GM12891 (cell line): ENCODE results near the gene EFCAB3.
"Not testable (repeated sequence)": the region's sequence is repeated elsewhere in the genome, so short reads cannot be mapped to it uniquely, and the experiment has no call there.

Source experiments
- DNase-seq: peaks from one replicate; pipeline ENCODE4 v3.0.0; 2011; ENCODE audit warnings: low spot score; ENCODE audit not compliant: insufficient read length
- FAIRE-seq: peaks from 2 replicates; lab custom pipeline; 2011; peaks lifted over from hg19 to GRCh38; lab: Jason Lieb, UNC
- PAX5 ChIP-seq: IDR thresholded peaks from 2 replicates; pipeline ENCODE4 v1.6.1; 2011; ENCODE audit warnings: low read length, moderate library complexity, mild to moderate bottlenecking; ENCODE audit not compliant: insufficient read depth, severe bottlenecking
- POLR2A ChIP-seq: IDR thresholded peaks from 2 replicates; pipeline ENCODE4 v1.6.1; 2011; ENCODE audit warnings: low read depth, low read length, control low read depth
- POLR2AphosphoS5 ChIP-seq: IDR thresholded peaks from 2 replicates; pipeline ENCODE4 v1.6.1; 2011; ENCODE audit warnings: low read depth, low read length, control low read depth
- POU2F2 ChIP-seq: IDR thresholded peaks from 2 replicates; pipeline ENCODE4 v1.6.1; 2011; ENCODE audit warnings: low read depth, mild to moderate bottlenecking, control low read depth, low read length, moderate library complexity
- SPI1 ChIP-seq: IDR thresholded peaks from 2 replicates; pipeline ENCODE4 v1.6.1; 2011; ENCODE audit warnings: low read depth, low read length, control low read depth
- TAF1 ChIP-seq: IDR thresholded peaks from 2 replicates; pipeline ENCODE4 v1.6.1; 2011; ENCODE audit warnings: low read depth, low read length, control low read depth

The EFCAB3 gene

GRCh38 chr17:62423647-62424461 lies 43.5 kb downstream of the EFCAB3 start, which contains the start of gene METTL2A:
Gene METTL2A, plus strand, starts transcription at chr17:62423897. Its CDS starts 6 bp downstream, at chr17:62423903.
- FAIRE-seq (peak; percentile 89), DNase-seq (peak; percentile 43)
- TF ChIP-seq TAF1 (peak; percentile 74), POLR2AphosphoS5 (peak; percentile 73)

GRCh38 chr17:62426214-62426613 lies 45.9 kb downstream of the EFCAB3 start:
- not testable (repeated sequence) for DNase-seq, FAIRE-seq

- not testable (repeated sequence) for FAIRE-seq, DNase-seq
Observed at GRCh38 chr17:62435251-62435650, 54.9 kb downstream of the EFCAB3 start.

GRCh38 chr17:62441181-62441580 lies 60.8 kb downstream of the EFCAB3 start:
- not testable (repeated sequence) for DNase-seq, FAIRE-seq

- TF ChIP-seq POU2F2 (no peak), SPI1 (no peak), TAF1 (no peak), PAX5 (no peak), POLR2A (no peak), POLR2AphosphoS5 (no peak)
- no peak for FAIRE-seq
- DNase-seq = no peak
Observed at GRCh38 chr17:62444063-62444462, 63.7 kb downstream of the EFCAB3 start.

- FAIRE-seq, DNase-seq: not testable (repeated sequence)
Observed at GRCh38 chr17:62445791-62446190, 65.4 kb downstream of the EFCAB3 start.

GRCh38 chr17:62452195-62452594 lies 71.8 kb downstream of the EFCAB3 start:
- FAIRE-seq = peak; percentile 66
- DNase-seq = not testable (repeated sequence)

GRCh38 chr17:62453041-62453440 lies 72.7 kb downstream of the EFCAB3 start:
- DNase-seq = not testable (repeated sequence)

GRCh38 chr17:62453656-62454055 lies 73.3 kb downstream of the EFCAB3 start:
- peak; percentile 13 for FAIRE-seq
- DNase-seq = not testable (repeated sequence)

More at GRCh38 chr17:62453041-62453440, 72.7 kb downstream of the EFCAB3 start:
- FAIRE-seq = not testable (repeated sequence)

GRCh38 chr17:62454111-62454510 lies 73.8 kb downstream of the EFCAB3 start:
- DNase-seq = not testable (repeated sequence)

GRCh38 chr17:62456016-62456415 lies 75.7 kb downstream of the EFCAB3 start:
- TF ChIP-seq SPI1 (no peak), TAF1 (no peak), POLR2AphosphoS5 (no peak), POU2F2 (no peak), POLR2A (no peak), PAX5 (no peak)
- FAIRE-seq (no peak), DNase-seq (no peak)

More at GRCh38 chr17:62454111-62454510, 73.8 kb downstream of the EFCAB3 start:
- peak; percentile 94 for FAIRE-seq

GRCh38 chr17:62458483-62458882 lies 78.1 kb downstream of the EFCAB3 start:
- FAIRE-seq = peak; percentile 88
- not testable (repeated sequence) for DNase-seq

GRCh38 chr17:62464422-62464821 lies 84.1 kb downstream of the EFCAB3 start:
- DNase-seq, FAIRE-seq: not testable (repeated sequence)

GRCh38 chr17:62465271-62465670 lies 84.9 kb downstream of the EFCAB3 start:
- DNase-seq, FAIRE-seq: not testable (repeated sequence)
